OCI-LY1 (cell line): ENCODE data around the gene FMC1.

ENCODE experiments used
- EZH2 ChIP-seq: fragments of 200-600 bp; sonication (generic), shearing (Covaris generic); IDR thresholded peaks from 2 replicates; pipeline ENCODE4 v1.8.0; 2017; ENCODE audit warnings: borderline replicate concordance, mixed run types, mild to moderate bottlenecking, antibody characterized with exemption, low read length, moderate library complexity, mixed read lengths
- TF ChIP-seq, protein P1 (sequence below): fragments of 200-600 bp; sonication (generic), shearing (Covaris generic); IDR thresholded peaks from 2 replicates; pipeline ENCODE4 v1.5.1; 2017; ENCODE audit warnings: mild to moderate bottlenecking, antibody characterized with exemption, low read length, moderate library complexity, mixed read lengths

DNA sequence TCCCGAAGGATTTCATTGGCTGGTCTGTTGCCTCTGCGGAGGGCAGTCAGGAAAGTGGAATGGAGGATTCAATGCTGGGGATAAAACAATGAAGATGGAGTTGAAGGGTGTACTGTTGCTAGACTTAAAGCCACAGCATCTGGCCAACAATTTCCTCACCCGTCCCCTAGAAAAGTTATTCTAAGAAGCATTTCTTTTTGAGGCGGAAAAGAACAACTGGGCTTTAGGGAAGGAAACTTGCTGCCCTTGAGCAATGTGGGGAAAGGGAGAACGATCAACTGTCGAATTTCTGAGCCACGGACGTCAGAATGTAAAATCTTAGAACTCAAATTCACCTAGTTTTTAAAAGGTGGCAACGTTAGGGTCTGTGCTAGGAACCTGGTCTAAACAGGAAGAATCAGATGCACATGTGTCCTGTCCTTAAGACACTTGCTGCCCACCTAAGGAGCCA lies 664 bp downstream of the FMC1 start:
- TF ChIP-seq EZH2: no peak
- TF ChIP-seq, protein P1, sequence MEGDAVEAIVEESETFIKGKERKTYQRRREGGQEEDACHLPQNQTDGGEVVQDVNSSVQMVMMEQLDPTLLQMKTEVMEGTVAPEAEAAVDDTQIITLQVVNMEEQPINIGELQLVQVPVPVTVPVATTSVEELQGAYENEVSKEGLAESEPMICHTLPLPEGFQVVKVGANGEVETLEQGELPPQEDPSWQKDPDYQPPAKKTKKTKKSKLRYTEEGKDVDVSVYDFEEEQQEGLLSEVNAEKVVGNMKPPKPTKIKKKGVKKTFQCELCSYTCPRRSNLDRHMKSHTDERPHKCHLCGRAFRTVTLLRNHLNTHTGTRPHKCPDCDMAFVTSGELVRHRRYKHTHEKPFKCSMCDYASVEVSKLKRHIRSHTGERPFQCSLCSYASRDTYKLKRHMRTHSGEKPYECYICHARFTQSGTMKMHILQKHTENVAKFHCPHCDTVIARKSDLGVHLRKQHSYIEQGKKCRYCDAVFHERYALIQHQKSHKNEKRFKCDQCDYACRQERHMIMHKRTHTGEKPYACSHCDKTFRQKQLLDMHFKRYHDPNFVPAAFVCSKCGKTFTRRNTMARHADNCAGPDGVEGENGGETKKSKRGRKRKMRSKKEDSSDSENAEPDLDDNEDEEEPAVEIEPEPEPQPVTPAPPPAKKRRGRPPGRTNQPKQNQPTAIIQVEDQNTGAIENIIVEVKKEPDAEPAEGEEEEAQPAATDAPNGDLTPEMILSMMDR: no peak
